ENCODE results near the gene CENPB. TPM values are rescaled to one million over a fixed set of nuclear protein-coding genes. Genes with fewer than 3 reads are reported as not detected.
A peak's percentile ranks its signal among the peaks of the same experiment; 100 is the strongest.

CENPB gene
- total RNA-seq, 2 experiments from 2014 or later, result 87.1 to 92.0 TPM

GRCh38 chr20:3819411-3820047 lies 33.0 kb upstream of the CENPB start:
- Mint-ChIP-seq H3K36me3 (ENCODE audit: low read depth) (peaks cover 13% of the 10 kb centered on the region), H3K27ac (peak overlapping the region; percentile 89), H3K9me3 (ENCODE audit: insufficient read depth) (no peaks in the 10 kb centered on the region), H3K27me3 (ENCODE audit: low read depth) (no peaks in the 10 kb centered on the region), H3K4me3 (peak overlapping the region; percentile 78), H3K4me1 (ENCODE audit: low read depth) (peaks cover 66% of the 10 kb centered on the region)
- no peak for DNase-seq
- no peak for ATAC-seq
- POLR2A ChIA-PET, result interaction anchor here (1.0 to 7.3 kb wide), 5 partner anchors 8 to 71 kb away, joined by 3 to 44 read pairs (median 13); partner anchors contain the start of genes ADISSP, CDC25B and CENPB
- CTCF ChIA-PET, result interaction anchor here (0.6 to 7.7 kb wide), 14 partner anchors 9 to 675 kb away, joined by 3 to 126 read pairs (median 9); partner anchors contain the start of genes CDC25B and CENPB

GRCh38 chr20:3818155-3819151 lies 31.9 kb upstream of the CENPB start:
- POLR2A ChIA-PET, result interaction anchor here (7.3 kb wide), 1 partner anchor 22 kb away, joined by 44 read pairs; the partner anchor contains the start of gene CDC25B
- DNase-seq (peak; percentile 43), ATAC-seq (no peak)
- CTCF ChIA-PET, result interaction anchor here (1.1 to 7.7 kb wide), 9 partner anchors 8 to 65 kb away, joined by 3 to 126 read pairs (median 14); partner anchors contain the start of genes CDC25B and CENPB
- Mint-ChIP-seq H3K27ac (peak overlapping the region; percentile 89), H3K4me1 (ENCODE audit: low read depth) (peaks cover 73% of the 10 kb centered on the region), H3K36me3 (ENCODE audit: low read depth) (peaks cover 10% of the 10 kb centered on the region), H3K4me3 (no peak overlapping the region), H3K27me3 (ENCODE audit: low read depth) (no peaks in the 10 kb centered on the region), H3K9me3 (ENCODE audit: insufficient read depth) (no peaks in the 10 kb centered on the region)

DNA sequence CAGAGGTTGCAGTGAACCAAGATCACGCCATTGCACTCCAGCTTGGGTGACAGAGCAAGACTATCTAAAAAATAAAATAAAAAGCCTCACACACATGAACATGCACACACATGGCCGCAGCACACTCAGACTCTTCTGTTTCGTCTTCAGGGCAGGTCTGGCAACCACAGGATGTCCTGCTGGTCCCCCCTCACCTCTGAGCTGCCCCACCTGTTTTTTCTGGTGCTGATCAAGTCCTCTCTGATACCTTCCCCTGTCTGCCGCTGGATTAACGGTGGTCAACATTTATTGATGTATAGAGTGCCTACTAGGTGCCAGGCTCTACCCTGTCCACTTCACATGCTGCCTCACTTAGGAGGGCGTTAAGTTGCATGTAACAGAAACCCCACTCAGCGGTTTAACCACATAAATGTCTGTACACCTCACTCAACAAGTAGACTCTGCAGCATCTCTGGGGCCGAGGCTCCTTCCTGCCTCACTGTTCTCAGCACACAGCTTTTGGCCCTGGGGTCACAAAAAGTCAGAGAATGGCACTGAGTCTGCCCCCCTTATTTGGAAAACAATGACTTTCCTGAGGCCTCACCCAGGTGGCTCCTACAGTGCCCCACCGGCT lies 29.3 kb upstream of the CENPB start:
- Mint-ChIP-seq H3K4me3 (peak overlapping the region; percentile 50), H3K27ac (peak overlapping the region; percentile 98), H3K9me3 (ENCODE audit: insufficient read depth) (no peaks in the 10 kb centered on the region), H3K27me3 (ENCODE audit: low read depth) (no peaks in the 10 kb centered on the region), H3K4me1 (ENCODE audit: low read depth) (peaks cover 88% of the 10 kb centered on the region), H3K36me3 (ENCODE audit: low read depth) (peaks cover 7% of the 10 kb centered on the region)
- ChIA-PET POLR2A (interaction anchor here (0.6 to 7.3 kb wide), 8 partner anchors 10 to 55 kb away, joined by 3 to 44 read pairs (median 4); partner anchors contain the start of genes CDC25B and CENPB), CTCF (interaction anchor here (0.6 to 7.7 kb wide), 4 partner anchors 15 to 242 kb away, joined by 3 to 126 read pairs (median 8); partner anchors contain the start of genes ADISSP and CENPB)
- peak; percentile 20 for ATAC-seq
- DNase-seq, result peak; percentile 81

DNA sequence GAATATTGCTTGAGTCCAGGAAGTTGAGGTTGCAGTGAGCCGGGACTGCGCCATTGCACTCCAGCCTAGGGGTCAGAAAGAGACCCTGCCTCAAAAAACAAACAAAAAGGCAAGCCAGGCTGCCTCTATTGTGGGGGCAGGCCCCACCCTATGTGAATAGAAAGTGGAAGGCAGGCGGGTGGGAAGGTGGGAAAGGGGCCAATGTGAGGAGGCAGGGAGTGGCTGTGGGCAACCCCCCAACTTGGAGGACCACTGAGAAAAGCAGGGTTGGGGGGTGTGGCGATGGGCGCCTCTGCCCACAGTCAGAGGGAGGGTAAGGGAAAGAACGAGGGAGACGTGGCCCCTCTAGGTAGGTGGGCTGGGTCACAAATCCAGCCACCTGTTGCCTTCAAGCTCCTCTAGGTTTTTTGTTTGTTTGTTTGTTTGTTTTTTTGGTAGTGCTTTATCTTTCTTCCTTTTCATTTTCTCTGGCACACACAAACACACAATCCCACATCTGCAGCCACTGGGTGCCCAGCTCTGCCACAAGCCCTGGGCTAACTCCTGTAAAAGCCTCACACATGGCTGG lies 28.5 kb upstream of the CENPB start:
- ChIA-PET CTCF (interaction anchor here (1.6 to 7.7 kb wide), 3 partner anchors 15 to 47 kb away, joined by 3 to 126 read pairs (median 12); partner anchors contain the start of genes ADISSP and CENPB), POLR2A (interaction anchor here (0.9 to 7.3 kb wide), 8 partner anchors 9 to 56 kb away, joined by 3 to 44 read pairs (median 4); partner anchors contain the start of genes CDC25B and CENPB)
- Mint-ChIP-seq H3K4me3 (peak overlapping the region; percentile 50), H3K36me3 (ENCODE audit: low read depth) (peaks cover 6% of the 10 kb centered on the region), H3K4me1 (ENCODE audit: low read depth) (peaks cover 94% of the 10 kb centered on the region), H3K9me3 (ENCODE audit: insufficient read depth) (no peaks in the 10 kb centered on the region), H3K27ac (peak overlapping the region; percentile 98), H3K27me3 (ENCODE audit: low read depth) (no peaks in the 10 kb centered on the region)
- ATAC-seq (no peak), DNase-seq (no peak)

GRCh38 chr20:3813848-3814581 lies 27.5 kb upstream of the CENPB start:
- ATAC-seq (no peak), DNase-seq (peak; percentile 34)
- peaks cover 86% of the 10 kb centered on the region for H3K4me1 Mint-ChIP-seq (ENCODE audit: low read depth)
- H3K27ac Mint-ChIP-seq, result peak overlapping the region; percentile 76
- H3K36me3 Mint-ChIP-seq (ENCODE audit: low read depth), result peaks cover 6% of the 10 kb centered on the region
- H3K27me3 Mint-ChIP-seq (ENCODE audit: low read depth), result no peaks in the 10 kb centered on the region
- no peak overlapping the region for H3K4me3 Mint-ChIP-seq
- ChIA-PET CTCF (interaction anchor here (1.1 to 3.7 kb wide), 6 partner anchors 14 to 46 kb away, joined by 3 to 12 read pairs (median 4); partner anchors contain the start of genes ADISSP, CDC25B and CENPB), POLR2A (interaction anchor here (0.6 to 0.9 kb wide), 2 partner anchors 9 to 15 kb away, joined by 3 read pairs; no protein-coding TSS in a partner anchor)
- H3K9me3 Mint-ChIP-seq (ENCODE audit: insufficient read depth), result no peaks in the 10 kb centered on the region

DNA sequence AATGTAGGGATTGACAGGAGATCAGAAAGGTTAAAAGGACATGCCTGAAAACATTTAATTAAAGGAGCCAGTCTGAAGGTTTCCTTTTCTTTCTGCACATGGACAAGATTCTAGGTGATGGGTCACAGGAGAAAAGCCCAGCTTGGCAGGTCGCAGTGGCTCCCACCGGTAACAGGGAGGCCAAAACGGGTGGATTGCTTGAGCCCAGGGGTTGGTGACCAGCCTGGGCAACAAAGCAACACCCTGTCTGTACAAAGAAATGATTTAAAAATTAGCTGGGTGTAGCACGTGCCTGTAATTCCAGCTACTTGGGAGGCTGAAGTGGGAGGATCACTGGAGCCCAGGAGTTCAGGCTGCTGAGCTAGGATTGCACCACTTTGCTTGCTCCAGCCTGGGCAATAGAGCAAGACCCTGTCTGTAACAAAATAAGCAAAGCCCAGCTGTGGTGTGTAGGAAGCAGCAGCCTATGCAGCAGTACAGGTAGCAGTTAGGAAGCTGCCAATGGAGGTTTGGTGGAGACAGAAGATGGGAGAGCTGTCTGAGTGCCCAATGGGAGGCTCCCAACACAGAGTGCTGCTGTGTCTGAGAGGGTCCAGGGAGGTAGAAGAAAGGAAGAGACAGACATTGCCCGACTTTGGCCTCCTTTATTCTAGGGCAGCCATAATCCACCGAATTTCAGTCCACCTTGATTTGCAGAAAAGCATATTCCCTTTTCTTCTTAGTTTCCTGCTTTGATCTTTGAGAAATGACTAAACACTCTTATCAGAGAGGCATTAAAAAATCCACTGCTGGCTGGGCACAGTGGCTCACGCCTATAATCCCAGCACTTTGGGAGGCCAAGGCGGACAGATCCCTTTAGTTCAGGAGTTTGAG lies 26.7 kb upstream of the CENPB start:
- CTCF ChIA-PET, result interaction anchor here (1.0 to 3.7 kb wide), 8 partner anchors 13 to 60 kb away, joined by 3 to 12 read pairs (median 4); partner anchors contain the start of genes ADISSP, CDC25B and CENPB
- H3K9me3 Mint-ChIP-seq (ENCODE audit: insufficient read depth), result no peaks in the 10 kb centered on the region
- DNase-seq, result no peak
- peak overlapping the region; percentile 76 for H3K27ac Mint-ChIP-seq
- no peak for ATAC-seq
- H3K36me3 Mint-ChIP-seq (ENCODE audit: low read depth), result peaks cover 7% of the 10 kb centered on the region
- no peaks in the 10 kb centered on the region for H3K27me3 Mint-ChIP-seq (ENCODE audit: low read depth)
- peaks cover 81% of the 10 kb centered on the region for H3K4me1 Mint-ChIP-seq (ENCODE audit: low read depth)
- POLR2A ChIA-PET, result interaction anchor here (0.6 to 2.7 kb wide), 5 partner anchors 14 to 1001 kb away, joined by 3 to 14 read pairs (median 4); partner anchors contain the start of genes CDC25B and CENPB
- no peak overlapping the region for H3K4me3 Mint-ChIP-seq

DNA sequence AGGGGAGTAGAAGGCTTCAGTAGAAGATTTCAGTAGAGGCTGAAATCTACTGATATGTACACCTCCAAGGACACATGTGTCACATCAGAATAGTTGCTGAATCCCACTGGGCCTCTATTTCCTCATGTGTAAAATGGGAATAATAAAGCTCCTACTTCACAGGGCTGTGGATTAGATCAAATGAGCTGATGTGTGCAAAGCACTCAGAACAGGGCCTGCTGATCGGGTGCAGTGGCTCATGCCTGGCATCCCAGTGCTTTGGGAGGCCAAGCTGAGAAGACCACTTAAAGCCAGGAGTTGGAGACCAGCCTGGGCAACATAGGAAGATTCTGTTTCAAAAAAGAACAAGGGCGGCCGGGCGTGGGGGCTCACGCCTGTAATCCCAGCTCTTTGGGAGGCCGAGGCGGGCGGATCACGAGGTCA lies 25.7 kb upstream of the CENPB start:
- no peaks in the 10 kb centered on the region for H3K27me3 Mint-ChIP-seq (ENCODE audit: low read depth)
- peaks cover 9% of the 10 kb centered on the region for H3K36me3 Mint-ChIP-seq (ENCODE audit: low read depth)
- no peak for DNase-seq
- peak overlapping the region; percentile 76 for H3K4me3 Mint-ChIP-seq
- CTCF ChIA-PET, result interaction anchor here (0.5 to 3.7 kb wide), 6 partner anchors 8 to 268 kb away, joined by 3 to 35 read pairs (median 3); partner anchors contain the start of genes ADISSP and AP5S1
- peak overlapping the region; percentile 96 for H3K27ac Mint-ChIP-seq
- H3K9me3 Mint-ChIP-seq (ENCODE audit: insufficient read depth), result no peaks in the 10 kb centered on the region
- no peak for ATAC-seq
- peaks cover 82% of the 10 kb centered on the region for H3K4me1 Mint-ChIP-seq (ENCODE audit: low read depth)
- POLR2A ChIA-PET, result interaction anchor here (1.0 to 2.7 kb wide), 6 partner anchors 8 to 1002 kb away, joined by 3 to 14 read pairs (median 4); partner anchors contain the start of genes AP5S1, CDC25B and CENPB

DNA sequence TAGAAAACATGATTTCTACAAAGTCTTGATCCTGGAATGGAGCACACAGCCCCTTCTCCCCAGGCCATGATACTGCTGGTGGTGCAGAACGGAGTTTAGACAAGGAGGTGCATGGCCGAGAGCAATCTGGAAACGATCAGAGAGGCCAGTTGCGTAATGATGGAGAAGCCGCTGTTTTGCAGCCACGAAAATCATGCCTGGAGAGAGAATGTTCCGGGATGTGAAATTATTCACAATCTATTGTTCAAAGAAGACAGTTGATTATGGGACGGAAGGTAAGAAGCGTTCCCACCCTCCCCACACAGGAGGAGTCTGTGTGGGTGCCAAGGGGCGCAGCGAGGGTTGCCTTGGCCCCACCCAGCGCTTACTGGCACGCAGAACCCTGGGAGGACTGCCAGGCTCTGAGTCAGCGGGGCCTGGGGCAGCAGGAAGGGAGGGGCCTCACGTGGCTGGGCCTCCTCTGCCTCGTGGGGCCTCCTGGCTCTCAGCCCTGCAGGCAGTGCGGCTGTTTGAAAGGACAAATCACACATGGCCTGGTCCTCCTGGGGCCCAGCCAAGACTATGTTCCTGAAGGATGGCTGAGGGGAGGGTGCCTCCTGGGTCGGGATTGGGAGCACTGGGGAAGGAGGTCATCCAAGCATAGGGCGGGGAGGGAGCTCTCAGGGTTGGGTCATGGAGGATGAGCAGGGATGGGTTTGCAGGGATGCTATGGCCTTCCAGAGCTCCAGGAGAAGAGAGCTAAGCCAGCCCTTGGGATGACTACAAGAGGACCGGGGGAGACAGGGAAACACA lies 25.1 kb upstream of the CENPB start:
- ChIA-PET CTCF (interaction anchor here (0.5 to 3.7 kb wide), 7 partner anchors 9 to 268 kb away, joined by 3 to 35 read pairs (median 3); partner anchors contain the start of genes AP5S1 and CENPB), POLR2A (interaction anchor here (0.6 to 2.7 kb wide), 8 partner anchors 9 to 1003 kb away, joined by 3 to 14 read pairs (median 4); partner anchors contain the start of genes AP5S1, CDC25B and CENPB)
- DNase-seq (peak; percentile 91), ATAC-seq (peak; percentile 86)
- H3K4me3 Mint-ChIP-seq, result peak overlapping the region; percentile 76
- no peaks in the 10 kb centered on the region for H3K27me3 Mint-ChIP-seq (ENCODE audit: low read depth)
- no peaks in the 10 kb centered on the region for H3K9me3 Mint-ChIP-seq (ENCODE audit: insufficient read depth)
- peaks cover 14% of the 10 kb centered on the region for H3K36me3 Mint-ChIP-seq (ENCODE audit: low read depth)
- peak overlapping the region; percentile 96 for H3K27ac Mint-ChIP-seq
- H3K4me1 Mint-ChIP-seq (ENCODE audit: low read depth), result peaks cover 82% of the 10 kb centered on the region

DNA sequence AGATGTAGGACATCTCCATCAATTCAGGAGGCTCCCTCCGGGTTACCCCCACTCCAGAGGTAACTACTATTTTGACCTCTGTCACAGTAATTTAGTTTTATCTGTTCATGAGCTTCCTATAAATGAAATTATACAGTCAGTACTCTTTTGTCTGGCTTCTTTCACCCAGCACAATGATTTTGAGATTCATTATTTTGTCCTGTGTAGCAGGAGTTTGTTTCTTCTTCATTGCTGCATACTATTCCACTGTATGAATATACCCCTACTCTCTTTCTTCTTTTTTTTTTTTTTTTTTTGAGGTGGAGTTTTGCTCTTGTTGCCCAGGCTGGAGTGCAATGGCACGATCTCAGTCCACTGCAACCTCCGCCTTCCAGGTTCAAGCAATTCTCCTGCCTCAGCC lies 22.0 kb upstream of the CENPB start:
- ChIA-PET CTCF (interaction anchor here (1.1 kb wide), 1 partner anchor 10 kb away, joined by 6 read pairs; no protein-coding TSS in a partner anchor), POLR2A (no interaction called here)
- H3K4me1 Mint-ChIP-seq (ENCODE audit: low read depth), result peaks cover 82% of the 10 kb centered on the region
- H3K27me3 Mint-ChIP-seq (ENCODE audit: low read depth), result no peaks in the 10 kb centered on the region
- peak overlapping the region; percentile 25 for H3K27ac Mint-ChIP-seq
- peaks cover 41% of the 10 kb centered on the region for H3K36me3 Mint-ChIP-seq (ENCODE audit: low read depth)
- ATAC-seq (no peak), DNase-seq (no peak)
- H3K9me3 Mint-ChIP-seq (ENCODE audit: insufficient read depth), result no peaks in the 10 kb centered on the region
- H3K4me3 Mint-ChIP-seq, result no peak overlapping the region
